ENCODE results near the gene MALSU1.

- no peak for TF ChIP-seq CTCF (IDR thresholded peaks at IDR 0.05)
- TF ChIP-seq POLR2A (IDR thresholded peaks at IDR 0.05) = no peak
These were observed 57.6 kb downstream of the MALSU1 start for GRCh38 chr7:23356726-23357125.

All from thyroid gland (tissue), 4 donors.